Limb (tissue), 2 donors: ENCODE results near the gene GPR12.

ENCODE experiments used
- DNase-seq, 2 donors: peaks; one replicate each; pipeline ENCODE4 v3.0.0-alpha.2; 2016; ENCODE audit errors: extremely low spot score in 2 of 2

GPR12 gene

GRCh38 chr13:26759907-26760831 is at the start of gene GPR12:
GPR12 (minus strand) TSS chr13:26760786; CDS start chr13:26759827, 959 bp downstream.
- peak; percentile 44 to 53 for DNase-seq

GRCh38 chr13:26810095-26810494 is 49.5 kb upstream of the GPR12 start:
- DNase-seq, result no peak

- DNase-seq, result no peak
Measured at GRCh38 chr13:26806891-26807290, 46.3 kb upstream of the GPR12 start.

GRCh38 chr13:26787961-26788360 is 27.4 kb upstream of the GPR12 start:
- no peak for DNase-seq

- DNase-seq, result no peak
Measured at GRCh38 chr13:26786651-26787295, 26.2 kb upstream of the GPR12 start.

GRCh38 chr13:26785838-26786630 is 25.4 kb upstream of the GPR12 start:
- peak in 1 of 2 donors; percentile 8 for DNase-seq

- no peak for DNase-seq
Measured at GRCh38 chr13:26784704-26785639, 24.4 kb upstream of the GPR12 start.

- no peak for DNase-seq
Measured at GRCh38 chr13:26780411-26780810, 19.8 kb upstream of the GPR12 start.

- DNase-seq, result no peak
Measured at GRCh38 chr13:26779321-26779720, 18.7 kb upstream of the GPR12 start.

- DNase-seq, result no peak
Measured at GRCh38 chr13:26772531-26772930, 11.9 kb upstream of the GPR12 start.

GRCh38 chr13:26771796-26772195 is 11.2 kb upstream of the GPR12 start:
- no peak for DNase-seq

GRCh38 chr13:26762745-26763345 is 2.3 kb upstream of the GPR12 start:
- DNase-seq, result peak in 1 of 2 donors; percentile 37

- DNase-seq, result no peak
Measured at GRCh38 chr13:26760832-26761582, 421 bp upstream of the GPR12 start.

- DNase-seq, result no peak
Measured at GRCh38 chr13:26759249-26759906, 1.2 kb downstream of the GPR12 start.

GRCh38 chr13:26758496-26759157 is 2.0 kb downstream of the GPR12 start:
- DNase-seq, result no peak

GRCh38 chr13:26756961-26757360 is 3.6 kb downstream of the GPR12 start:
- DNase-seq, result no peak

- no peak for DNase-seq
Measured at GRCh38 chr13:26752671-26753070, 7.9 kb downstream of the GPR12 start.

GRCh38 chr13:26749905-26750304 is 10.7 kb downstream of the GPR12 start:
- DNase-seq, result no peak

GRCh38 chr13:26749285-26749684 is 11.3 kb downstream of the GPR12 start:
- no peak for DNase-seq
